ENCODE results near the gene POC1B.

Gene POC1B

GRCh38 chr12:89497005-89497404 lies 28.8 kb downstream of the POC1B start:
- no peak for ATAC-seq (ENCODE audit: low read depth)
- H3K4me1 Mint-ChIP-seq = peaks cover 36% of the 10 kb centered on the region

GRCh38 chr12:89494411-89495231 lies 31.2 kb downstream of the POC1B start:
- ATAC-seq (ENCODE audit: low read depth) (peak; percentile 31), DNase-seq (ENCODE audit: low spot score in 2 of 2) (no peak)
- no peaks in the 10 kb centered on the region for H3K27me3 Mint-ChIP-seq
- peak overlapping the region; percentile 86 for H3K27ac Mint-ChIP-seq
- peaks cover 29% of the 10 kb centered on the region for H3K36me3 Mint-ChIP-seq
- no peaks in the 10 kb centered on the region for H3K9me3 Mint-ChIP-seq
- H3K4me1 Mint-ChIP-seq = peaks cover 36% of the 10 kb centered on the region
- peak overlapping the region; percentile 29 for H3K4me3 Mint-ChIP-seq

More at GRCh38 chr12:89497005-89497404, 28.8 kb downstream of the POC1B start:
- Mint-ChIP-seq H3K27ac (no peak overlapping the region), H3K9me3 (no peaks in the 10 kb centered on the region), H3K27me3 (no peaks in the 10 kb centered on the region), H3K4me3 (no peak overlapping the region), H3K36me3 (peaks cover 30% of the 10 kb centered on the region)
- DNase-seq (ENCODE audit: low spot score in 2 of 2) = no peak

- no peak overlapping the region for H3K4me3 Mint-ChIP-seq
- H3K27me3 Mint-ChIP-seq = no peaks in the 10 kb centered on the region
- ATAC-seq (ENCODE audit: low read depth) (peak; percentile 50), DNase-seq (ENCODE audit: low spot score in 2 of 2) (no peak)
- H3K27ac Mint-ChIP-seq = peak overlapping the region; percentile 86
- H3K4me1 Mint-ChIP-seq = peaks cover 33% of the 10 kb centered on the region
- peaks cover 24% of the 10 kb centered on the region for H3K36me3 Mint-ChIP-seq
- no peaks in the 10 kb centered on the region for H3K9me3 Mint-ChIP-seq
These were observed 32.1 kb downstream of the POC1B start for GRCh38 chr12:89493670-89494302.

- no peaks in the 10 kb centered on the region for H3K9me3 Mint-ChIP-seq
- H3K4me1 Mint-ChIP-seq = peaks cover 30% of the 10 kb centered on the region
- H3K4me3 Mint-ChIP-seq = no peak overlapping the region
- no peaks in the 10 kb centered on the region for H3K27me3 Mint-ChIP-seq
- ATAC-seq (ENCODE audit: low read depth) (no peak), DNase-seq (ENCODE audit: low spot score in 2 of 2) (no peak)
- peak overlapping the region; percentile 51 for H3K27ac Mint-ChIP-seq
- H3K36me3 Mint-ChIP-seq = peaks cover 22% of the 10 kb centered on the region
These were observed 33.0 kb downstream of the POC1B start for GRCh38 chr12:89492883-89493282.

- Mint-ChIP-seq H3K27ac (no peak overlapping the region), H3K4me1 (peaks cover 26% of the 10 kb centered on the region), H3K36me3 (peaks cover 30% of the 10 kb centered on the region)
These were observed 34.9 kb downstream of the POC1B start for GRCh38 chr12:89490922-89491321.

GRCh38 chr12:89486264-89486663 lies 39.6 kb downstream of the POC1B start:
- no peaks in the 10 kb centered on the region for H3K27me3 Mint-ChIP-seq
- DNase-seq (ENCODE audit: low spot score in 2 of 2) (no peak), ATAC-seq (ENCODE audit: low read depth) (no peak)
- H3K9me3 Mint-ChIP-seq = no peaks in the 10 kb centered on the region
- peaks cover 26% of the 10 kb centered on the region for H3K36me3 Mint-ChIP-seq
- peaks cover 3% of the 10 kb centered on the region for H3K4me1 Mint-ChIP-seq
- no peak overlapping the region for H3K27ac Mint-ChIP-seq
- H3K4me3 Mint-ChIP-seq = no peak overlapping the region

More at GRCh38 chr12:89490922-89491321, 34.9 kb downstream of the POC1B start:
- DNase-seq (ENCODE audit: low spot score in 2 of 2) (no peak), ATAC-seq (ENCODE audit: low read depth) (no peak)
- H3K9me3 Mint-ChIP-seq = no peaks in the 10 kb centered on the region
- H3K4me3 Mint-ChIP-seq = no peak overlapping the region
- no peaks in the 10 kb centered on the region for H3K27me3 Mint-ChIP-seq

GRCh38 chr12:89484470-89484869 lies 41.4 kb downstream of the POC1B start:
- H3K27ac Mint-ChIP-seq = no peak overlapping the region

GRCh38 chr12:89481213-89481914 lies 44.5 kb downstream of the POC1B start:
- Mint-ChIP-seq H3K36me3 (peaks cover 22% of the 10 kb centered on the region), H3K27ac (no peak overlapping the region)

More at GRCh38 chr12:89484470-89484869, 41.4 kb downstream of the POC1B start:
- peaks cover 27% of the 10 kb centered on the region for H3K36me3 Mint-ChIP-seq
- no peak overlapping the region for H3K4me3 Mint-ChIP-seq
- ATAC-seq (ENCODE audit: low read depth) (no peak), DNase-seq (ENCODE audit: low spot score in 2 of 2) (no peak)
- no peaks in the 10 kb centered on the region for H3K9me3 Mint-ChIP-seq
- H3K27me3 Mint-ChIP-seq = no peaks in the 10 kb centered on the region
- H3K4me1 Mint-ChIP-seq = peaks cover 3% of the 10 kb centered on the region

GRCh38 chr12:89479982-89480381 lies 45.9 kb downstream of the POC1B start:
- H3K9me3 Mint-ChIP-seq = no peaks in the 10 kb centered on the region
- no peak for ATAC-seq (ENCODE audit: low read depth)
- H3K4me1 Mint-ChIP-seq = peaks cover 7% of the 10 kb centered on the region
- H3K36me3 Mint-ChIP-seq = peaks cover 15% of the 10 kb centered on the region
- H3K27ac Mint-ChIP-seq = no peak overlapping the region
- no peaks in the 10 kb centered on the region for H3K27me3 Mint-ChIP-seq
- H3K4me3 Mint-ChIP-seq = no peak overlapping the region
- no peak for DNase-seq (ENCODE audit: low spot score in 2 of 2)

More at GRCh38 chr12:89481213-89481914, 44.5 kb downstream of the POC1B start:
- Mint-ChIP-seq H3K4me3 (no peak overlapping the region), H3K27me3 (no peaks in the 10 kb centered on the region), H3K9me3 (no peaks in the 10 kb centered on the region), H3K4me1 (peaks cover 7% of the 10 kb centered on the region)
- ATAC-seq (ENCODE audit: low read depth) = no peak
- DNase-seq (ENCODE audit: low spot score in 2 of 2) = no peak

- Mint-ChIP-seq H3K4me1 (peaks cover 7% of the 10 kb centered on the region), H3K27ac (peak overlapping the region; percentile 53), H3K9me3 (no peaks in the 10 kb centered on the region), H3K4me3 (no peak overlapping the region), H3K27me3 (no peaks in the 10 kb centered on the region), H3K36me3 (peaks cover 11% of the 10 kb centered on the region)
- DNase-seq (ENCODE audit: low spot score in 2 of 2) (no peak), ATAC-seq (ENCODE audit: low read depth) (no peak)
These were observed 48.1 kb downstream of the POC1B start for GRCh38 chr12:89477633-89478279.

GRCh38 chr12:89476904-89477595 lies 48.8 kb downstream of the POC1B start:
- H3K27ac Mint-ChIP-seq = peak overlapping the region; percentile 53

GRCh38 chr12:89476232-89476631 lies 49.6 kb downstream of the POC1B start:
- ATAC-seq (ENCODE audit: low read depth) = no peak
- no peaks in the 10 kb centered on the region for H3K27me3 Mint-ChIP-seq
- H3K36me3 Mint-ChIP-seq = peaks cover 5% of the 10 kb centered on the region

More at GRCh38 chr12:89476904-89477595, 48.8 kb downstream of the POC1B start:
- H3K36me3 Mint-ChIP-seq = peaks cover 8% of the 10 kb centered on the region
- H3K4me1 Mint-ChIP-seq = peaks cover 7% of the 10 kb centered on the region
- ATAC-seq (ENCODE audit: low read depth) (no peak), DNase-seq (ENCODE audit: low spot score in 2 of 2) (no peak)
- H3K4me3 Mint-ChIP-seq = no peak overlapping the region
- no peaks in the 10 kb centered on the region for H3K27me3 Mint-ChIP-seq
- no peaks in the 10 kb centered on the region for H3K9me3 Mint-ChIP-seq

More at GRCh38 chr12:89476232-89476631, 49.6 kb downstream of the POC1B start:
- no peak overlapping the region for H3K27ac Mint-ChIP-seq
- H3K4me3 Mint-ChIP-seq = no peak overlapping the region
- DNase-seq (ENCODE audit: low spot score in 2 of 2) = no peak
- no peaks in the 10 kb centered on the region for H3K9me3 Mint-ChIP-seq
- H3K4me1 Mint-ChIP-seq = peaks cover 7% of the 10 kb centered on the region
